ENCODE measurements around the gene NPHP4.

DNA sequence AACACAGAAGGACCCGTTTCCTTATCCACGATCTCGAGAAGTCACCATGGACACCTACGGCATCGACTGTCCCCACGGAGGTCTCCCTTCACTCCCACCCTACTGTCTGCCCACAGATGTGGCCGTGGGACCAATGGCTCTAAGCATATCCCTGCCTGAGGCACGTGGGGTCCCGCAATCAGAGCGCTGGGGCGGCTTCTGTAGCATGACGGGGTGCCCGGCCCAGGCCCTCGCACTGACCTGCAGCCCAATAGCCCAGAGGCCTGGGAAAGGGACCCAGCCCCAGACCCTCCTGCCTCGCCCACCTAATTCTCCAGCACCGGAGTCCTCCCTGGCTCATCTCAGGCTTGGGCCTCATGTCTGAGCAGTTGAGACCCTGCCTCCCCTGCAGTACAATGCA lies 132.5 kb downstream of the NPHP4 start:
- TF ChIP-seq, protein P1, sequence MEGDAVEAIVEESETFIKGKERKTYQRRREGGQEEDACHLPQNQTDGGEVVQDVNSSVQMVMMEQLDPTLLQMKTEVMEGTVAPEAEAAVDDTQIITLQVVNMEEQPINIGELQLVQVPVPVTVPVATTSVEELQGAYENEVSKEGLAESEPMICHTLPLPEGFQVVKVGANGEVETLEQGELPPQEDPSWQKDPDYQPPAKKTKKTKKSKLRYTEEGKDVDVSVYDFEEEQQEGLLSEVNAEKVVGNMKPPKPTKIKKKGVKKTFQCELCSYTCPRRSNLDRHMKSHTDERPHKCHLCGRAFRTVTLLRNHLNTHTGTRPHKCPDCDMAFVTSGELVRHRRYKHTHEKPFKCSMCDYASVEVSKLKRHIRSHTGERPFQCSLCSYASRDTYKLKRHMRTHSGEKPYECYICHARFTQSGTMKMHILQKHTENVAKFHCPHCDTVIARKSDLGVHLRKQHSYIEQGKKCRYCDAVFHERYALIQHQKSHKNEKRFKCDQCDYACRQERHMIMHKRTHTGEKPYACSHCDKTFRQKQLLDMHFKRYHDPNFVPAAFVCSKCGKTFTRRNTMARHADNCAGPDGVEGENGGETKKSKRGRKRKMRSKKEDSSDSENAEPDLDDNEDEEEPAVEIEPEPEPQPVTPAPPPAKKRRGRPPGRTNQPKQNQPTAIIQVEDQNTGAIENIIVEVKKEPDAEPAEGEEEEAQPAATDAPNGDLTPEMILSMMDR (IDR thresholded peaks at IDR 0.05), result no peak
- no peak for TF ChIP-seq POLR2A (IDR thresholded peaks at IDR 0.05)
- no peak for TF ChIP-seq POLR2AphosphoS5 (IDR thresholded peaks at IDR 0.05)

Measured in transverse colon (tissue), 4 donors.